NCI-H526 (cell line): ENCODE data around the gene MYCBP.
"Not testable (repeated sequence)": the region's sequence is repeated elsewhere in the genome, so short reads cannot be mapped to it uniquely, and the experiment has no call there.

ENCODE experiments used
- DNase-seq, 2 experiments: peaks; one replicate each; lab custom pipeline; 2025; lab: John Stamatoyannopoulos, UW

The MYCBP gene

DNA sequence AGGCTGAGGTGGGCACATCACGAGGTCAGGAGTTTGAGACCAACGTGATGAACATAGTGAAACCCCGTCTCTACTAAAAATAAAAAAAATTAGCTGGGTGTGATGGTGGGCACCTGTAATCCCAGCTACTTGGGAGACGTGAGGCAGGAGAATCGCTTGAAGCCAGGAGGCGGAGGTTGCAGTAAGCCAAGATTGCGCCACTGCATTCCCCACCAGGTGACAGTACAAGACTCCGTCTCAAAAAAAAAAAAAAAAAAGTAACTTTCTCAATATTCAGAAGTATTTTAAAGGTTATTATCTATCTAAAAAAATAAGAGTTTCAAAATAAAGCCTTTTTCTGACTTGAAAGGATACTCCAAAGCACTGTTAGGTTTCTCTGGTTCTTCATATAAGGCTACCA lies 5.9 kb downstream of the MYCBP start:
- DNase-seq: no peak

DNA sequence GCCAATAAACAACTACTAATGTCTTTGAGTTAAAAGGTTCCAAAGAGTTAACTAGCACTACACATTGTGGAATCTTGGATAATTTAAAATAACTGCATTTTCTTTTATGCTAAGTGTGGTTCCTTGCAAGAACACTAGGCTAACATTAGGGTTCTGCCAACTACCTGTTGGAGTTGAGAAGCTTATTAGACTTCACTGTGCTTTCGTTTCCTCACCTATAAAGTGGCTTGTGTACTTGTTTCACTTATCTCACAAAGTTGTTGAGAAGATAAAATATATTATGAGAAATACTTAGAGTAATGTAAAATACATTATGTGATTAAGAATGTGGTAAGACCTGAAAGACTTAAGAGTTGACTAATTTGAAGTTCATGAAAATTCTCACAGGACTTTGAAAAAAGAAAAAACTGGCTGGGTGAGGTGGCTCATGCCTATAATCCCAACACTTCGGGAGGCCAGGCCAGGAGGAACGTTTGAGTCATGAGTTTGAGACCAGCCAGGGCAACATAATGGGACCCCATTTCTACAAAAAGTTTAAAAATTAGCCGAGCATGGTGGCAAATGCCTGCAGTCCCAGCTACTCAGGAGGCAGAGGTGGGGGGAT lies 7.9 kb downstream of the MYCBP start:
- no peak for DNase-seq

DNA sequence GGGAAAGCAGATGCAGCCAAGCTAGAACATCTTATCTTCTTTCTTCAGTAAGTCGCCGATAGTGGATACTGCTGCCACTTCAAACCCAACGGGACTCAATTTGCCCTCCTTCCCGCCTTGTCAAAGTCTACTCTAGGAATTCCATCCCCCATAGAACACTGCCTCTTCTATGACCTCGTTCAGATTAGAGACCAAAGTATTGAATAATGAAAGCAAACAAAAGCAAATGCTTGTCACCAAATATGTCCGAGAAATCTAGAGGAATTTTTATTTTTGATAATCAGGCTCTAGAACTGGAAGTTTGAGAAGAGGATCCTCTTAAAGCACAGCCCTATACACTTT lies 12.7 kb downstream of the MYCBP start:
- no peak for DNase-seq

DNA sequence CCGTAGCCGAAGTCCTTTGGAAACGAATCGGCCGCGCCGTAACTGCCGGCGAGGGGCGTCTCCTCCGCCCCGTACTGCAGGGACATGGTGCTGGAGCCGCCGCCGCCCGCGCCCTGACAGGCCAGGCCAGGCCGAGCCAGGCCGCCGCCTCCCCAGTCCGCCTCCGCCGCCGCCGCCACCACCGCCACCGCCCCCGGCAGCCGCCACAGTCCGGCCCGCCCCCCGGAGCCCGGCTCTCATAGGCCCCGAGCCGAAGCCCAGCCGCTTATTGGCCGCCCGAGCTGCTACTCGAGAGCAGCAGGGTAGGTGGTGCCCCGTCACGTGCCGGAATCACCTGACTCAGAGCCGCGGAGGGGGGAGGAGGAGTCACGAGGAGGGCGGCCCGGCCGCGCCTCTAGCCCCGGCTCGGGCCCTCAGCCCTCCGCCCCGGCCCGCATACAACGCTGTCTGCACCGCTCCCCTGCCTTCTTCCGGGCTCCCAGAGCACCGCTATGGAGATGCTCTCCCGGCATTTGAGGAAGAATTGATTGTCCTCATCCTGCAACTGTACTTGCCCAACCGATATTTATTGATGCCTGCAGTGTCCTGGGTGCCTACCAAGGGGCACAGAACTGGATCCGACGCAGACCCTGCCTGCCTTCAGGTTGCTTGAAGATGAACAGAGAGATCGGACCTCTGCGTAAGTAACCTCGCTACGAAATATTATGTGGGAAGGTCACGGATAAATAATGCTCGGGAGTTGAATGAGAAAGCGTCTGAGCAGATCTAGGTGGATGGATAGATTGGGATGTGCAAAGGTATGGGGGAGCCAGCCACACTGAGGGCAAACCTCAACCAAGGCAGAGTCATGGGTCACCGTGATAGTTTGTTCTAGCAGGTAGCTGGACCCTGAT lies 13.3 kb downstream of the MYCBP start, which contains the start of gene RRAGC:
TSS of gene RRAGC (minus strand) at position 212 of the 893 bp plus-strand sequence. CDS start at position 86, 126 bp downstream.
- peak; percentile 96 to 100 for DNase-seq

DNA sequence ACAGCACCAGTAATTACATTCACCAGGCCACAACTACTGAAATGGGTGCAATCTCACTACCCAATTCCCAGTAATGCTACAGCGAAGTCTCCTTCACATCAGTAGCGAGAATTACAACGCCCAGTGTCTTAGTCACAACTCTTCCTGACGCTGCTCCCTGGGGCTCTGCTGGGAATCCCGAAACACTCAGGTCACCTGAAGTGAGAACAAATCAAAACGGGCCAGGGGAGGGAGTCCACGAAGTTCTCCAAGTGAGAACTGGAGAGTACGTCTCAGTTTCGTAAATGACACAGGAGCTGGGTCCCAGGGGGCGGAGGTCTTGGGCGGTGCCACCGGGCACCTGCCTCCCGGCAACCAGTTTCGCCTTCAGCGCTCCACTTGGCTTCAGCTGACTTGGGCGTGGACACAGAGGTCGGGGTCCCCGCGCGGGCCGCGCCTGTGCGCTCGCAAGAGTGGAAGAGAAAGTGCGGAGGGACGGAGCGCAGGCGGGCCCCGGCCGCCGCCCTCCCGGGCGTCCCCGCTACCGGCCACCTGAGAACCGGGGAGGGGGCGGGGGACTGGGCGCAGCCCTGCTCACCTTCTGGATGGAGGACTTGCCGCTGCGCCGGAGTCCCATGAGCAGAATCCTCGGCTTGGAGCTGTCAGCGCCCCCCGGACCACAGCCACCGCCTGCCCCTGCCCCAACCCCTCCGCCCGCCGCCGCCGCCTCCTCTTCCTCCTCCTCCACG lies 14.2 kb downstream of the MYCBP start:
- peak; percentile 60 to 85 for DNase-seq

DNA sequence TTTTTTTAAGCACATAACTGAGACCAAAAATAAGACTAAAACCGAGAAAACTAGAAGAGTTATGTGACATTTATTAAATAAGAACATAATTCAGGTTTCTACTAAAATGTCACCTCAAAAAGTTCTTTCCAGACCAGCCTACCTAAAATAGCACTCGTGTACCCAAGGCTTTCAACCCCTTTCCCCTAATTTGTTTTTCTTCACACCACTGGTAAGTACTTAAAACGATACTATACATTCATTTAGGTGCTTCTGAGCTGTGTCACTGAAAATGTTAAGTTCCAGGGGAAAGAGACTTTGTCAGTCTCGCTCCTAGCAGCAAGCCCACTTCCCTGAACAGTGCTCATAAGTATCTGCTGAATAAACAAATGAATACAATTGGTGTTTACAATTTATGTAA lies 20.4 kb downstream of the MYCBP start:
- no peak for DNase-seq

DNA sequence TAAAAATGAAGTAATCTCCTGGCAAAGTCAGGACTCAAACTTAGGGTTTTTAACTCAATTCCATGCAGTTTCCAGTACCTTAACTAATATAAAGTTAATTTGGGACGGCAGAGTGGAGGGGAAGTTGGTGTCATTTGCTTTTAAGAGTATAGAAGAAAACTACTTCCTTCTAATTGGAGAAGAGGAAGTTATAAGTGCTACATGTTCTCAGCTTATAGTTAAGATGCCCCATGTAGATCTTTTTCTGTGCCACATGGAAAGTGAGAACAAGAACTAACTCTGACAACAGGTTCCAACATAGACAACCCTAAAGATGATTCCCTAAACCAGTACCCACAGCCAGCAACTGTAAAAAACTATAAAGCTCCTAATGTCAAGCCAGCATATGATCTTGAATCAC lies 25.1 kb downstream of the MYCBP start:
- DNase-seq: no peak

DNA sequence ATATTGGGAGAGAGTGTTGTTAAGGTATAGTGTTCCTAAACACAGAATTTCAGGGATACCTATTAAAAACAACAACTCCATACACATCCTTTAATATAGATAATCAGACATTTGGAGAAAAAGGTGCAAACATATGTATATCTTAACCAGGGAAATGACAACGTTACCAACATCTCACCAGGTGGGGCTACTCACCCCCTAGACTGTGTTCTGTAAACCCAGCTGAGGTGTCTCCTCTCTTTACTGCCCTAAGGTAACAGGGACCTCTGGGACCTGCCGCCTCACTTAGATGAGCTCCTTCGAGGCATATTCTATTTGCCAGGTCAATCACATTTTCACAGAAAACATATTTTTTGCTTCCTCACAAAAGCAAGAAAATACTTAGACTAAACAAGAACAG lies 26.9 kb downstream of the MYCBP start:
- DNase-seq: no peak

DNA sequence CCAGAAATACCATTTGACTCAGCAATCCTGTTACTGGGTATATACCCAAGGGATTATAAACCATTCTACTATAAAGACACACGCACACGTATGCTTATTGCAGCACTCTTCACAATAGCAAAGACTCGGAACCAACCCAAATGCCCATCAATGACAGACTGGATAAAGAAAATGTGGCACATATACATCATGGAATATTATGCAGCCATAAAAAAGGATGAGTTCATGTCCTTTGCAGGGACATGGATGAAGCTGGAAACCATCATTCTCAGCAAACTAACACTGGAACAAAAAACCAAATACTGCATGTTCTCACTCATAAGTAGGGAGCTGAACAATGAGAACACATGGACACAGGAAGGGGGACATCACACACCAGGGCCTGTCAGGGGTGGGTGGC lies 28.1 kb downstream of the MYCBP start:
- DNase-seq: not testable (repeated sequence)

DNA sequence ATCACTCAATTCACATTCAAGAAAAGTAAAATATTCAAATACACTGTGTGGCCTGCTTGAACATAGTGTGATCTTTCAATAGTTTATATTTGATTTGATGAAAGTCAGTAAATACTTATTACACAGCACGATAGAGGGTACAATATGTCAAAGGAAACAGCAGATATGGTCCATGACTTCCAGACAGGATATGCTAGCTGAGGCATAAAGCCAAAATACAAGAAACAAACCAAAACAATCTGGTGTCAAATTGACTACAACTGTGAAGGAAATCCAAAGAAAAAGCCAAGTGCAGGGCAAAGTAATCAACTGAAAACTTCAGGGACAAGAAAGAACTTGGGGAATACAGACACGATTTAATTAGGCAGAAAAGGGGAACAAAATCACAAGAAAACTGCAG lies 32.9 kb downstream of the MYCBP start:
- no peak for DNase-seq

DNA sequence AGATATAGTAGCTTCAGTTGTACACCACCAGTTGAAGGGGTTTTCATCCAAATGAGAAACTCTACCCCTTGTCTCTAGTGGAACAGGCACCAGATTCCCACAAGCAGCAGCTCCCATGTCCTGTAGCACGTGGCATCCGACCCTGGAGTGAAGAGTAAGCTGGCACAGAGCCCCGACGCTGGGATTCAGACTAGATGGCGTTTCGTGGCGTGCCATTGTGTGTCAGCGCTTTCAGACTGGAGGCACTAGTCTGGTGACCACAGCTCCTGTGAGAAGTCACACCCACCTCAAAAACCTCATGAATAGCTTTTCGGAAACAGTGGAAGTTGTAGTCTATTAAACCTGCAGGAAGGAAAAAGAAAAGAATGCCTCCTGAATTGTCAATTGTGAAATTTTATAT lies 33.8 kb downstream of the MYCBP start:
- no peak for DNase-seq

DNA sequence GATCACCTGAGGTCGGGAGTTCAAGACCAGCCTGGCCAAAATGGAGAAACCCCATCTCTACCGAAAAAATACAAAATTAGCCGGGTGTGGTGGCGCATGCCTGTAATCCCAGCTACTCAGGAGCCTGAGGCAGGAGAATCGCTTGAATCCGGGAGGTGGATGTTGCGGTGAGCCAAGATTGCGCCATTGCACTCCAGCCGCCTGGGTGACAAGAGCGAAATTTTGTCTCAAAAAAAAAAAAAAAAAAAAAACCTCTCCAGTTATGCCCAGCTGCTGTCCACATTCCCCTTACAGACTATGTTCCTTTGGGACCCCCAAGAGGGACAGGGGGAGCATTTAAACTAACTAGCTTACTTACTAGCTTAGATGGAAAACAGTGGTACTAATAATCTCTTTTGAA lies 36.8 kb downstream of the MYCBP start:
- not testable (repeated sequence) for DNase-seq

DNA sequence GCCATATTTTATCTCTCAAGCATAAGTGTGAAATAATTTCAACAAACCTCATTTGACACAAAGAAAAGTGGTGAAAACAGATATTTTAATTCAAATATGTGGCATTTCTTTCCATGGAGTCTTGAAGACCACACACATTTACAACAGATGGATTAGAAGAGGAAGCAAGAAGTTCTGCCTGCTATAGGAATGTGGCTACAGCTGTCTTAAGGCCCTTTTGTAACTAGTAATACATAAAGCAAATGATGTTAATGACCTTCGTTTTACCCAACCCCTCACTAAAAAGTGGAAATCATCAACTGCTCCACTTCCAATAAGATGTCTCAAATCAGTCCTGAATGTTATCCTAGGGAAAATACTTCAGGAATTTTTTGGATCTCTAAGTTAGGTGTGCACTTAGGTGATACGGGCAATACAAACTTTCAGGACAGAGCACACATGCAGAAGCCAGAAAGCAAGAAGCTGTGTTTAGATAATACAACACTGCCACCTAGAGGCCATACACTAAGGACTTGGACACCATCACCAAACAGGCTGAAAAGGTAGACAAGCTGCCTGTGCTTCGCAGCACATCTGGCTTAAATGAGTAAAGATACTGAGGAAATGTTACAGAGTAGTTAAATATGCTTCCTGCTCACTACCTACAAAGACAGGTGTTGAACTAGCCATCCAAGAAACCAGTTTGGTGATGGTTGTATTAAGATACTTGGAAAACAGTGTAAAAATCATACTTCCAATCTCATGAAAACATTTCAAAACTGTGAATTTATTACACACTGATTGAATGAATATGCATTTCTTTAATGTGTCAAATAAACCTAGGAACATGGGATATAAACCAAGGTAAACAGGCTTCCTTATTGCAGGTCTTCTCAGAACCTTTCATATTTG lies 38.0 kb downstream of the MYCBP start:
- peak; percentile 88 to 96 for DNase-seq

DNA sequence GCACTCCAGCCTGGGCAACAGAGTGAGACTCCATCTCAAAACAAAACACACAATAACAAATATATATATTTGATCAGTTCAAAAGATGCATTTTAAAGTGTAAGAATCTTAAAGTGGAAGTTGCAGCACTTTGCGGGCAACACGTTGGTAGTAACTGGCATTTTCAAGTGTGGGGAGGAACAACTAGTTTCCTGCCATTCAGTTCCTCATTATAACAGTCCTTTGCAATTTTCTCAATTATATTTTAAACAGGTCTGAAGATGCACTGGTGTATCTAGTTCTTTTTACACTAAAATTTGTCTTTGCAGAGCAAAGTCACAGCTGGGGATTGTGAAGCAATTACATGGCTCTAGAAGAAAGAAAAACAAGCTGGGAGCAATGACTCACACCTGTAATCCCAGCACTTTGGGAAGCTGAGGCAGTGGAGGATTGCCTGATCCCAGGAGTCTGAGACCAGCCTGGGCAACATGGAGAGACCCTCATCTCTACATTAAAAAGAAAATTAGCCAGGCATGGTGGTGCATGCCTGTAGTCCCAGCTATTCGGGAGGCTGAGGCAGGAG lies 38.8 kb downstream of the MYCBP start:
- no peak for DNase-seq

DNA sequence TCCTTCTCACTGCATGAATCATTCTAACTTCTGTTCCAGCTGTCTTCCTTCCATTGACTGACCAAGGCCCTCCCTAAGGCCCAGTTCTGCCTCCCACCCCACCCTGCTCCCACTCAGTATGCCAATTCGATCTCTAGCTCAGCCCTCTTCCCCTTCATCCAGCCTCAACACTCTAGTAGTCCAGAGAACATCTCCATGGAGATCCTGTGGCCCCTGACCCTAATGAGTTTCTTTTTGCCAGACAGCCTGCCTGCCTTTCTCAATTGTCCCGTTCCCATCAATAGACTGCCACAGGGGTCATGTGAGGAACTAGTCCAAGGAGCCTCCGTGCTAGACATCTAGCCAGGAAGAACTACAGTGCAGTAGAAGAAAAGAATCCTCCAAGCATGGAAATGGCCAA lies 40.0 kb downstream of the MYCBP start:
- peak in 1 of 2 experiments; percentile 60 for DNase-seq

DNA sequence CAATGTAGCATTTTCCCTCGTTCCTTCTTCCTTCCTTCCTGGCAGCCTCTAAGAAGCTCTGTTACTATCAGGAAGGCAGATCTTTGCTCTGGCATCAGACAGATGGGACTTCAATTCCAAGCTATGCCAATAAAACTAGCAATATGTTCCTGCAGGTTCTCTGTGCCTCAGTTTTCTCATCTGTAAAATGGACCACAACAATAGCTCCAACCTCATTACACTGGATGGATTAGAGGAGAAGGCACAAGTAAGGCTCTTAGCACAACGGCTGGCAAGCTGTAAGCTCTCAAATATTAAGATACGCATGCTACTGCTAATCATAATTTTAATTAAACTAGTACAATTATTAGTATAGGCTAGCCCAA lies 40.8 kb downstream of the MYCBP start:
- DNase-seq: no peak

DNA sequence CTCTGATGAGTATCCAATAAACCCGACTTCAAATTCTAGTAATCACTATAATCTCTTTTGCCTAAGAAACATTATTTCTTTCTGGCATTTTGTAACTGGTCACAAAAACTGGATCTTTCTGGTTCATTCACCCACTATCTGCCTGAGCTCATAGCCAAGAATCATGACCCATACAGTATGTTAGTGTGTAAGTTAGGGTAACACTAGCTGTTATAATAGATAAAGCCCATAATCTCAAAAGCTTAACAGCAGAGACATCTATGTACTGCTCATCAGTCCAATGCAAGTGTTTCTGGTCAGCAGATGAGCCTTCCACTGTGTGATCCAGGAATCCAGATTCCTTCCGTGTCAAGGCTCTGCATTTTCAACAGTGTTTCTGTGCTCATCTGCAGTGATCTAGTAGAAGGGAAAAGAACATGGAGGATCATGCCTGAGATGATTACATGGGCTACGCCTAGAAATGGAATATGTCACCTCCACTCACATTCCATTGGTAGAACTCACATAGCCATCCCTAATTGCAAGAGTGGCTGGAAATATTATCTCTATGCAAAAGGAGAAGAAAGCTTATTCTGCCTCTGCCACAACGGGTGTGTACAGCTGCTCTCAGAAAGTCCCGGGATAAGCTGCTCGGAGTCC lies 41.3 kb downstream of the MYCBP start:
- DNase-seq: no peak

DNA sequence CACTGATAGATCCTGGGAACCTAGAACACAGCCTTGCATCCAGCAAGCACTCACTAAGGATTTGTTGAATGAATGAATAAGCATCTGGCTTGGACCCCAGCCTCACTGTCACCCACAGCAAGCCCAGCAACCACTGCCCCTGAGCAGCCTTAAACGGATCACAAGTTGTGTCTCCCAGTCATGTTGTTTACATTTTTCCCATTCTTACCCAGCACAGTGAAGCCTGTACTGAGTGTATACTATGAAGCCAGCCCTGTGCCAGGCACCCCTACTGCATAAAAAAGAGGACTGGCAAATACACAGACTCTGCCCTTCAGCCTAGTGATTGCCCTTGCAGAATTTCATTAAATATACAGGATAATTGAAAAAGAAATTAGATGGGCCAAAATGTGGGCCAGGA lies 43.8 kb downstream of the MYCBP start:
- no peak for DNase-seq

DNA sequence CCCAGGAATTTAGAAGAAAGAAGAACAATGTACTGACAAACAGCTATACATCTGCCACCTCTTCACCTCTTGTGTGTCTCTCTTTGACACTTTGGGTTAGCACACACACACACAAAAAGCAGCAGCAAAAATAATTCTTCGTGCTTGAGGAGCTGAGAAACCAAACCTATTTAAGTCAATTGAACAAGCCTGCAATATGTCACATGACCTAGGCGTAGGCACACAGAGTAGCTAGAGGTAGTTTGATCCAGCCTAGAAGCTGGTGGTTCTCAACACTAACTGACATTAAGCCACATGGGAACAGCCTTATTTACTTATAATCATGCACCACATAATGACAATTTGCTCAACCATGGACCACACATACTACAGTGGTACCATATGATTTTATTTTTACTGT lies 45.8 kb downstream of the MYCBP start:
- peak; percentile 50 to 57 for DNase-seq

DNA sequence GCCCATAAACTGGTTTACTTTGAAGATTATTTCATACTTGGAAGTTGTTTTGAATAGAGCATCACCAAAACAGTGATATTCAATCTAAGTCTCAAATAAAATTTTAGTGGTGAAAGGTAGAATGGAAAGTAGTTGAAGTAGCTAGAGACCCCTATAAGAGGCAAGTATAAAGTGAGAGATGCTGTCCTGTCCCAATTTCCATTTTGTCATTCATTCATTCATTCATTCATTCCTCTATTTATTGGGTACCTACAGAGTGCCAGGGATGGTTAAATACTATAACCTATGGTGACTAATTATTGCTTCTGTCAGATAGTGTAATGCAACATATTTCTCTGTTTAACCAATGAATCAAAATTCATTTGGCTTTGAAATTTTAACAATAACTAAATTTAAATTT lies 46.3 kb downstream of the MYCBP start:
- no peak for DNase-seq

DNA sequence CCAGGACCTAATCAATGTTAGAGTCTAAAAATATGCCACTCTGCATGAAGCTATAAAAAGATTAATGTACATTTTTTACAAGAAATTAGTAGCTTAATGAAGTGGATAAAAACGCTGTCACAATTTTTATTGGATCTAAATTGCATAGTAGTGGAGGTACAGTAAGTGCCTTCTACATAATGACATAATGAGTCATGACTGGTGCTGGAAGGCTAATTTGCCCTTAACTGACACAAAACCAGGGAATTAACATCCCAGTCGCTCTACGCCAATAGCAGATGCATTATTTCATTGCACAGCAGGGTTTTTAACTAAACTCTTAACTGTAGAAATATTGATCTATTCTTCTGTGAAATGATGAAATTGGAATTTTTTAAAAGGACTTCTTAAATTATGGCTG lies 46.9 kb downstream of the MYCBP start:
- no peak for DNase-seq
